Calu3 (cell line): Measurements from ENCODE around the gene ERC2. TPM values are rescaled to one million over a fixed set of nuclear protein-coding genes. Genes with fewer than 3 reads are reported as not detected.

Experiments used
- BruUV-seq: library from RNA; stranded (reverse); fragments of 400-500 nt; replicated peaks from 2 replicates; lab custom pipeline; 2021; lab: Mats Ljungman, UMichigan
- CTCF ChIA-PET: fragments of 300-600 bp; sonication (Branson Sonifier 250); formaldehyde crosslinking; loops from one replicate; lab custom pipeline; 2022; ENCODE audit warnings: antibody characterized with exemption; lab: Charles Lee
- DNase-seq: peaks from one replicate; pipeline ENCODE4 v3.0.0; 2022
- H3K27ac Mint-ChIP-seq: one replicate; pipeline ENCODE4 v1.8.0; 2022; ENCODE audit warnings: mixed read lengths; ENCODE audit not compliant: unreplicated experiment
- H3K27me3 Mint-ChIP-seq: one replicate; pipeline ENCODE4 v1.8.0; 2022; ENCODE audit warnings: mixed read lengths; ENCODE audit not compliant: unreplicated experiment
- H3K36me3 Mint-ChIP-seq: one replicate; pipeline ENCODE4 v1.8.0; 2022; ENCODE audit warnings: mild to moderate bottlenecking, moderate library complexity, mixed read lengths; ENCODE audit not compliant: insufficient read depth, unreplicated experiment
- H3K4me1 Mint-ChIP-seq: one replicate; pipeline ENCODE4 v1.8.0; 2022; ENCODE audit warnings: mild to moderate bottlenecking, low read depth, mixed read lengths; ENCODE audit not compliant: unreplicated experiment
- H3K4me3 Mint-ChIP-seq: one replicate; pipeline ENCODE4 v1.8.0; 2022; ENCODE audit warnings: mild to moderate bottlenecking, low read depth, moderate library complexity, mixed read lengths; ENCODE audit not compliant: unreplicated experiment
- H3K9me3 Mint-ChIP-seq: one replicate; pipeline ENCODE4 v1.8.0; 2022; ENCODE audit warnings: low read depth, mixed read lengths; ENCODE audit not compliant: unreplicated experiment
- intact Hi-C: fragments of 100-400 bp; cut with micrococcal nuclease; formaldehyde crosslinking; loops from one replicate; pipeline ENCODE4 v1.10.0; 2022; ENCODE audit not compliant: unreplicated experiment
- total RNA-seq: library from RNA; stranded (reverse); gene quantifications from 2 replicates; pipeline ENCODE4 v1.2.3, GENCODE V29; 2022
- TF ChIP-seq, protein P1 (sequence below): fragments of 200-600 bp; IDR thresholded peaks from one replicate; pipeline ENCODE4 v1.8.0; 2022; ENCODE audit warnings: antibody characterized with exemption; ENCODE audit not compliant: unreplicated experiment

Gene ERC2
- total RNA-seq, 1 experiment from 2014 or later = 0.73 TPM

DNA sequence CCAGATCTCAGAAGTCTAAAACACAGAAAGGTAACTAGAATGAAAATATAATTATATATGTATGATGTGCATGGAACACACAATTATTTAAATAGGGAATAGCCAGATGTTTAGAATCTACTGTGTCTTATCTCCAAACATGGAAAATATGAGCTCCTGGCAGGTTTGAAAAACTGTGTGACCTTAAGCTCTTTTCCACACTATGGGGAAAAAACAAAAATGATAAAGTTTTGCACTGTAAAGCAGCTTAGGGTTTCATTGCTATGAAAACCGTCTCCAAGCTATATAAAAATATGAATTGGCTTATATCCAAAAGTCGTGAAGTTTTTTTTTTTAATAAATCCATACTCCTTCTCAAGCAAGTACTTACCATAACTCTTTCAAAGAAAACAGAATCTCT, 159.8 kb downstream of the ERC2 start:
- H3K4me3 Mint-ChIP-seq = no peak overlapping the region
- no peaks in the 10 kb centered on the region for H3K9me3 Mint-ChIP-seq
- DNase-seq = no peak
- no TSS peak for BruUV-seq
- intact Hi-C loops = no loop called here
- H3K27me3 Mint-ChIP-seq = peaks cover 28% of the 10 kb centered on the region
- no peaks in the 10 kb centered on the region for H3K4me1 Mint-ChIP-seq
- CTCF ChIA-PET = interaction anchor here (0.7 kb wide), 1 partner anchor 727 kb away, joined by 4 read pairs; no protein-coding TSS in a partner anchor
- TF ChIP-seq, protein P1, sequence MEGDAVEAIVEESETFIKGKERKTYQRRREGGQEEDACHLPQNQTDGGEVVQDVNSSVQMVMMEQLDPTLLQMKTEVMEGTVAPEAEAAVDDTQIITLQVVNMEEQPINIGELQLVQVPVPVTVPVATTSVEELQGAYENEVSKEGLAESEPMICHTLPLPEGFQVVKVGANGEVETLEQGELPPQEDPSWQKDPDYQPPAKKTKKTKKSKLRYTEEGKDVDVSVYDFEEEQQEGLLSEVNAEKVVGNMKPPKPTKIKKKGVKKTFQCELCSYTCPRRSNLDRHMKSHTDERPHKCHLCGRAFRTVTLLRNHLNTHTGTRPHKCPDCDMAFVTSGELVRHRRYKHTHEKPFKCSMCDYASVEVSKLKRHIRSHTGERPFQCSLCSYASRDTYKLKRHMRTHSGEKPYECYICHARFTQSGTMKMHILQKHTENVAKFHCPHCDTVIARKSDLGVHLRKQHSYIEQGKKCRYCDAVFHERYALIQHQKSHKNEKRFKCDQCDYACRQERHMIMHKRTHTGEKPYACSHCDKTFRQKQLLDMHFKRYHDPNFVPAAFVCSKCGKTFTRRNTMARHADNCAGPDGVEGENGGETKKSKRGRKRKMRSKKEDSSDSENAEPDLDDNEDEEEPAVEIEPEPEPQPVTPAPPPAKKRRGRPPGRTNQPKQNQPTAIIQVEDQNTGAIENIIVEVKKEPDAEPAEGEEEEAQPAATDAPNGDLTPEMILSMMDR = no peak
- H3K27ac Mint-ChIP-seq = no peak overlapping the region
- H3K36me3 Mint-ChIP-seq = no peaks in the 10 kb centered on the region

DNA sequence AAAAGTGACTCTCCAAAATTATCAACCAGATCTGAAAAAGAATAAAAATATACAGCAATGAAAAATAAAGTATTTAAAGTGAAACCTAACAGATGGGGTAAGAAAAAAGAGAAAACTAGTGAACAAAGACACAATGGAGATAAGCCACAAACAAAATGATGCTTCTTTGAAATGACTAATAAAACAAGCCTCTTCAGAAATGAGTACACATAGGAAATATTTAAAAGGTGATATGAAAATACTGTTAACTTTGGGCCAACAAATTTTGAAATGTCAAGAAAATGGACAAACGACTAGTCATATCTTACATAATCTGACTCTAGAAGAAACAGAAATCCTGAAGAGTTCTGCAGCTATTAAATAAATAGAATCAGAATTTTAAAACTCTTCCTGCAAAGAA, 164.2 kb downstream of the ERC2 start:
- peaks cover 2% of the 10 kb centered on the region for H3K9me3 Mint-ChIP-seq
- TF ChIP-seq, protein P1 = no peak
- no peaks in the 10 kb centered on the region for H3K4me1 Mint-ChIP-seq
- H3K4me3 Mint-ChIP-seq = no peak overlapping the region
- H3K36me3 Mint-ChIP-seq = no peaks in the 10 kb centered on the region
- H3K27ac Mint-ChIP-seq = no peak overlapping the region
- no TSS peak for BruUV-seq
- H3K27me3 Mint-ChIP-seq = peaks cover 31% of the 10 kb centered on the region
- DNase-seq = no peak
- intact Hi-C loops = no loop called here
- CTCF ChIA-PET = no interaction called here

DNA sequence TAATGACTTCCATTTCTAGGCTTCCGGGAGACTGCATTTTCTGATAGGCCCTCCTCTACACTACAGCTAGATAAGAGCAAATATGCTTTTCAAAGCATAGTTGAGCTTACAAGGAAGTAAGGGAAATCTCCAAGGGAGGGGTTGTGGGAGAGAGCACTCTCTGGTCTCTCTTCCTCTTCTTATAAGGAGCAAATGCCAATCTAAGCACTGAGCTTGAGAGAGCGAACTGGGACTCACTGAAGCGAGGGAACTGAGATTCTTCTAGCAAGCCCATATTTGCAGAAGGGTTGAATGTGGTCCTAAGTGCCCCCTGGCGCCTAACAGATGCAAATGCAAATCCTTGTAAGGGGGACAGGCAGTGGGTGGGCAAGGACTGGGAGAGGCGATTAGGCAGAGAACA, 164.8 kb downstream of the ERC2 start:
- Mint-ChIP-seq H3K4me1 (no peaks in the 10 kb centered on the region), H3K27ac (no peak overlapping the region), H3K4me3 (no peak overlapping the region), H3K36me3 (no peaks in the 10 kb centered on the region), H3K27me3 (peaks cover 30% of the 10 kb centered on the region), H3K9me3 (peaks cover 2% of the 10 kb centered on the region)
- intact Hi-C loops = no loop called here
- DNase-seq = peak; percentile 24
- CTCF ChIA-PET = no interaction called here
- no TSS peak for BruUV-seq
- TF ChIP-seq, protein P1 = no peak

DNA sequence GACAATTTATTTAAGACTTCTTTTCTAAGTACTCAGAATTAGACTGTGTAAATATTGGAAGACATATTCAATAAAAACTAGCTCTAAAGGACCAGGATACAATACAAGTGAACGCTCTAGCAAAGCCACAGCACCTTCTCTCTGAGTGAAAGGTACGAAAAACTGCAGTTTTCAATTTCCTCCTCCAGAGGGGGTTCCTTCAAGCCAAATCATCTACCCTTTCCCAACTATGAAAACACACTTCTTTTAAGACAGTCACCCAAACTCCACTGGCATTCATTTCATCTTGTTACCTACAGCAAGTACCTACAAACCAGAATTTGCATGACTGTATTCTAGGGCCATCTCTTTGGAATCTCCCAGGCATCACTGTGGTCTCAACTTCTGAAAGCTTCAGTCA, 165.8 kb downstream of the ERC2 start:
- no TSS peak for BruUV-seq
- intact Hi-C loops = no loop called here
- CTCF ChIA-PET = no interaction called here
- peaks cover 20% of the 10 kb centered on the region for H3K27me3 Mint-ChIP-seq
- H3K9me3 Mint-ChIP-seq = peaks cover 2% of the 10 kb centered on the region
- no peaks in the 10 kb centered on the region for H3K36me3 Mint-ChIP-seq
- H3K4me1 Mint-ChIP-seq = no peaks in the 10 kb centered on the region
- no peak overlapping the region for H3K4me3 Mint-ChIP-seq
- TF ChIP-seq, protein P1 = no peak
- no peak for DNase-seq
- no peak overlapping the region for H3K27ac Mint-ChIP-seq
